SK-N-SH (cell line): ENCODE data around the gene FGF18. TPM values are rescaled to one million over a fixed set of nuclear protein-coding genes. Genes with fewer than 3 reads are reported as not detected.

ENCODE experiments used
- CTCF ChIA-PET: fragments of 300-600, 350-600 bp; formaldehyde crosslinking; extraction: SDS; loops from one replicate; lab custom pipeline; 2021; lab: Yijun Ruan, JAX
- POLR2A ChIA-PET: fragments of 350-600 bp; sonication (Branson Sonifier 250); formaldehyde crosslinking; extraction: SDS; loops from one replicate; lab custom pipeline; 2020; ENCODE audit warnings: antibody characterized with exemption, inconsistent platforms; lab: Yijun Ruan, JAX
- DNase-seq: peaks from one replicate; pipeline ENCODE4 v3.0.0; 2012
- H2AFZ ChIP-seq: fragments of 200-600 bp; sonication (generic); 2 replicates; pipeline ENCODE4 v1.8.1; 2016; ENCODE audit warnings: antibody characterized with exemption, mild to moderate bottlenecking, low read depth
- H3F3A ChIP-seq: fragments of 200-600 bp; sonication (generic); replicated peaks from 2 replicates; pipeline ENCODE3; 2016; ENCODE audit warnings: antibody characterized with exemption, mild to moderate bottlenecking; ENCODE audit not compliant: insufficient read depth
- H3K27ac ChIP-seq, 2 experiments: fragments of 200-500 bp in 1 of 2; fragments of 200-600 bp in 1 of 2; sonication (Bioruptor generic) in 1 of 2; sonication (generic), shearing (Covaris generic) in 1 of 2; 2 replicates each; pipeline versions ENCODE4 v1.5.1 to v1.6.1; 2014 to 2016; ENCODE audit warnings: low read depth in 2 of 2, inconsistent platforms in 1 of 2, low read length in 1 of 2, mild to moderate bottlenecking in 1 of 2, mixed read lengths in 1 of 2
- H3K27me3 ChIP-seq: fragments of 200-600 bp; sonication (generic), shearing (Covaris generic); 2 replicates; pipeline ENCODE4 v1.6.1; 2016; ENCODE audit warnings: mixed run types; ENCODE audit not compliant: insufficient read depth
- H3K36me3 ChIP-seq, 2 experiments: fragments of 200-500 bp in 1 of 2; fragments of 200-600 bp in 1 of 2; sonication (Bioruptor generic) in 1 of 2; sonication (generic) in 1 of 2; replicated peaks in 1 of 2; 2 replicates each; pipeline versions ENCODE3 to v1.5.1; 2014 to 2016; ENCODE audit warnings: low read length in 1 of 2, mild to moderate bottlenecking in 1 of 2; ENCODE audit not compliant: insufficient read depth in 2 of 2, control insufficient read depth in 1 of 2
- H3K4me1 ChIP-seq, 2 experiments: fragments of 200-500 bp in 1 of 2; fragments of 200-600 bp in 1 of 2; sonication (Bioruptor generic) in 1 of 2; sonication (generic), shearing (Covaris generic) in 1 of 2; 2 replicates each; pipeline versions ENCODE4 v1.5.1 to v1.6.1; 2014 to 2016; ENCODE audit warnings: low read depth in 1 of 2, low read length in 1 of 2, mixed run types in 1 of 2; ENCODE audit not compliant: insufficient read depth in 2 of 2, control insufficient read depth in 1 of 2
- H3K4me2 ChIP-seq: fragments of 200-600 bp; sonication (generic), shearing (Covaris generic); 2 replicates; pipeline ENCODE4 v1.6.1; 2017; ENCODE audit warnings: mixed run types
- H3K4me3 ChIP-seq, 2 experiments: fragments of 200-500 bp in 1 of 2; fragments of 200-600 bp in 1 of 2; sonication (Bioruptor generic) in 1 of 2; sonication (generic), shearing (Covaris generic) in 1 of 2; 2 replicates each; pipeline versions ENCODE4 v1.5.1 to v1.8.1; 2014 to 2016; ENCODE audit warnings: low read depth in 2 of 2, inconsistent platforms in 1 of 2, low read length in 1 of 2, mild to moderate bottlenecking in 1 of 2, mixed read lengths in 1 of 2, moderate library complexity in 1 of 2
- H3K79me2 ChIP-seq: fragments of 200-600 bp; sonication (generic); 2 replicates; pipeline ENCODE4 v1.8.1; 2017; ENCODE audit warnings: mild to moderate bottlenecking; ENCODE audit not compliant: insufficient read depth
- H3K9ac ChIP-seq: fragments of 200-600 bp; sonication (generic); 2 replicates; pipeline ENCODE4 v1.6.1; 2017; ENCODE audit warnings: mixed run types
- H3K9me2 ChIP-seq: fragments of 200-600 bp; sonication (generic); 2 replicates; pipeline ENCODE4 v1.6.1; 2017; ENCODE audit warnings: mixed run types
- H3K9me3 ChIP-seq: fragments of 200-600 bp; sonication (generic); 2 replicates; pipeline ENCODE4 v1.6.1; 2017; ENCODE audit warnings: mixed run types, mild to moderate bottlenecking, moderate library complexity
- H4K20me1 ChIP-seq: fragments of 200-600 bp; sonication (generic); 2 replicates; pipeline ENCODE4 v1.6.1; 2017; ENCODE audit warnings: mild to moderate bottlenecking, mixed run types; ENCODE audit not compliant: insufficient read depth
- CHD2 ChIP-seq: fragments of 150-350 bp; IDR thresholded peaks from 2 replicates; pipeline ENCODE4 v1.6.1; 2018; ENCODE audit warnings: low read length; ENCODE audit not compliant: partially characterized antibody
- ELF1 ChIP-seq: IDR thresholded peaks from 2 replicates; pipeline ENCODE4 v1.4.0; 2012
- EP300 ChIP-seq, 2 experiments: IDR thresholded peaks; 2 replicates each; pipeline versions ENCODE4 v1.4.0 to v1.6.1; 2012; ENCODE audit warnings: borderline replicate concordance in 1 of 2, low read depth in 1 of 2, low read length in 1 of 2
- EZH2phosphoT487 ChIP-seq: fragments of 200-600 bp; sonication (generic); IDR thresholded peaks from 2 replicates; pipeline ENCODE4 v1.6.1; 2017; ENCODE audit warnings: low read depth, mixed run types, mild to moderate bottlenecking, antibody characterized with exemption, moderate library complexity, borderline replicate concordance
- FOSL2 ChIP-seq: IDR thresholded peaks from 2 replicates; pipeline ENCODE4 v1.4.0; 2012; ENCODE audit warnings: low read depth, mild to moderate bottlenecking, moderate library complexity, borderline replicate concordance
- FOXJ3 ChIP-seq: sonication (generic); formaldehyde crosslinking; IDR thresholded peaks from 2 replicates; pipeline ENCODE4 v1.5.1; 2020; ENCODE audit warnings: mild to moderate bottlenecking, missing genetic modification reagents
- FOXM1 ChIP-seq: IDR thresholded peaks from 2 replicates; pipeline ENCODE4 v1.4.0; 2012; ENCODE audit warnings: low read depth, mild to moderate bottlenecking
- GABPA ChIP-seq: IDR thresholded peaks from 2 replicates; pipeline ENCODE4 v1.4.0; 2012; ENCODE audit warnings: low read depth, mild to moderate bottlenecking
- GATA2 ChIP-seq: sonication (generic); formaldehyde crosslinking; IDR thresholded peaks from 2 replicates; pipeline ENCODE4 v1.5.0; 2020; ENCODE audit warnings: mild to moderate bottlenecking, missing genetic modification reagents
- JUND ChIP-seq: IDR thresholded peaks from 2 replicates; pipeline ENCODE4 v1.4.0; 2012
- MXI1 ChIP-seq: IDR thresholded peaks from 2 replicates; pipeline ENCODE4 v1.6.1; 2012; ENCODE audit warnings: mild to moderate bottlenecking, low read depth, low read length, improper control_type of control experiment
- NFIC ChIP-seq: IDR thresholded peaks from 2 replicates; pipeline ENCODE4 v1.4.0; 2012; ENCODE audit warnings: borderline replicate concordance
- NRF1 ChIP-seq: IDR thresholded peaks from 2 replicates; pipeline ENCODE4 v1.6.1; 2012; ENCODE audit warnings: low read depth, mild to moderate bottlenecking, low read length
- POLR2AphosphoS5 ChIP-seq: IDR thresholded peaks from 2 replicates; pipeline ENCODE4 v1.6.1; 2012; ENCODE audit warnings: low read depth, low read length
- RAD21 ChIP-seq: IDR thresholded peaks from 2 replicates; pipeline ENCODE4 v1.6.1; 2012; ENCODE audit warnings: mild to moderate bottlenecking, low read length
- RFX5 ChIP-seq: IDR thresholded peaks from 2 replicates; pipeline ENCODE4 v1.6.1; 2012; ENCODE audit warnings: mild to moderate bottlenecking, improper control_type of control experiment, low read length
- RXRA ChIP-seq: IDR thresholded peaks from 2 replicates; pipeline ENCODE4 v1.4.0; 2012; ENCODE audit warnings: low read depth, mild to moderate bottlenecking, borderline replicate concordance
- SIN3A ChIP-seq: IDR thresholded peaks from 2 replicates; pipeline ENCODE4 v1.6.1; 2012; ENCODE audit warnings: low read depth, mild to moderate bottlenecking, low read length, moderate library complexity, borderline replicate concordance
- TEAD4 ChIP-seq: IDR thresholded peaks from 2 replicates; pipeline ENCODE4 v1.4.0; 2012; ENCODE audit warnings: mild to moderate bottlenecking, borderline replicate concordance; ENCODE audit not compliant: insufficient read depth
- YY1 ChIP-seq: IDR thresholded peaks from 2 replicates; pipeline ENCODE4 v1.4.0; 2012; ENCODE audit warnings: low read depth, mild to moderate bottlenecking
- WGBS: methylation state at CpG from one replicate; pipeline ENCODE4 v1.1.6; 2017; ENCODE audit warnings: low lambda C conversion rate; 5-methylcytosine and 5-hydroxymethylcytosine counted together
- polyA plus RNA-seq, 3 experiments: library from polyadenylated mRNA; depleted of rRNA; stranded (reverse); fragments of >200 nt; gene quantifications; 2 replicates each; pipeline ENCODE4 v1.2.3, GENCODE V29; 2012
- TF ChIP-seq, protein P1 (sequence below): fragments of 150-350 bp; IDR thresholded peaks from 2 replicates; pipeline ENCODE4 v1.6.1; 2017; ENCODE audit warnings: antibody characterized with exemption, low read length, low read depth, borderline replicate concordance

FGF18 gene
- polyA plus RNA-seq, 1 of the 3 experiments (the other 2 are of a cell fraction), result 0.89 TPM

GRCh38 chr5:171427318-171428167 lies 8.1 kb downstream of the FGF18 start:
- Histone ChIP-seq H3K4me2 (no peak overlapping the region), H3K9ac (no peak overlapping the region), H3K36me3 (no peaks in the 10 kb centered on the region), H3F3A (no peaks in the 10 kb centered on the region), H3K9me3 (no peaks in the 10 kb centered on the region), H3K27ac (no peak overlapping the region), H3K9me2 (no peaks in the 10 kb centered on the region), H2AFZ (no peak overlapping the region), H3K79me2 (no peaks in the 10 kb centered on the region), H3K27me3 (no peaks in the 10 kb centered on the region), H4K20me1 (no peaks in the 10 kb centered on the region), H3K4me1 (no peaks in the 10 kb centered on the region; a peak in 1 of 4 replicates), H3K4me3 (no peak overlapping the region)
- 95% methylated on average over 17 of the region's 20 CpGs for WGBS
- ChIA-PET CTCF (interaction anchor here (1.3 to 3.1 kb wide), 2 partner anchors 8 to 9 kb away, joined by 4 to 13 read pairs; partner anchors contain the start of gene FGF18), POLR2A (no interaction called here)
- DNase-seq, result no peak
- TF ChIP-seq NRF1, result no peak
- no peak for TF ChIP-seq EP300 (IDR thresholded peaks at IDR 0.05; ENCODE audit: borderline replicate concordance in 1 of 2, low read depth in 1 of 2, low read length in 1 of 2)
- TF ChIP-seq ELF1, result no peak
- no peak for TF ChIP-seq RFX5
- no peak for TF ChIP-seq YY1
- TF ChIP-seq RXRA, result no peak
- TF ChIP-seq POLR2AphosphoS5, result no peak
- TF ChIP-seq JUND, result no peak
- TF ChIP-seq CHD2, result no peak
- TF ChIP-seq EZH2phosphoT487, result no peak
- TF ChIP-seq FOXJ3 (CRISPR knock-in tag), result no peak
- TF ChIP-seq, protein P1, sequence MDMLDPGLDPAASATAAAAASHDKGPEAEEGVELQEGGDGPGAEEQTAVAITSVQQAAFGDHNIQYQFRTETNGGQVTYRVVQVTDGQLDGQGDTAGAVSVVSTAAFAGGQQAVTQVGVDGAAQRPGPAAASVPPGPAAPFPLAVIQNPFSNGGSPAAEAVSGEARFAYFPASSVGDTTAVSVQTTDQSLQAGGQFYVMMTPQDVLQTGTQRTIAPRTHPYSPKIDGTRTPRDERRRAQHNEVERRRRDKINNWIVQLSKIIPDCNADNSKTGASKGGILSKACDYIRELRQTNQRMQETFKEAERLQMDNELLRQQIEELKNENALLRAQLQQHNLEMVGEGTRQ, result no peak
- TF ChIP-seq FOXM1, result no peak
- TF ChIP-seq MXI1, result no peak

DNA sequence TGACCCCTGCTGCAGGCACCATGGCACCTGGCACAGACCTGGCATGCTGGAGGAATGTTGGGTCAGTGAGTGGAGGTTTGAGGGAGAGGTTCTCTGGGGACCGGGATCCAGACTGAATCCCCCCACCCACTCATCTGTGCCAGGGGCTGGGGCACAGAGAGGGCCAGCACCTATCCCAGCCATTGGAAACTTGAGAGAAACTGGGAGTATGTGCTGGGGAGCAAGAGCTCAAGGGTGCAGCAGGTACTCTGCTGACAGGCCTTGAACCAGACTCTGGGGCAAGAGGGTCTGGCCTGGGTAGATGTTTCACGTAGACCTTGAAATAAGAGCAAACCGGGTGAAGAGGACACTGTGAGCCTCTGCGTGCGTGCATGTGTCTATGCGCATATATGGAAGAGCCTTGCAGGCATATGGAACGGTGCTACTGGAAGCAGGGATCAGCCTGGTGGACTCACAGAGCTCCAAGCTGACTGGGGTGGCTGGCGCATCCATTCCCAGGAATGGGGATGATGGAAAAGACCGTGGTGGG lies 8.8 kb downstream of the FGF18 start:
- H3K27ac ChIP-seq, result no peak overlapping the region
- H2AFZ ChIP-seq, result no peak overlapping the region
- no peak overlapping the region for H3K4me2 ChIP-seq
- no peak overlapping the region for H3K9ac ChIP-seq
- H3K4me1 ChIP-seq, result no peaks in the 10 kb centered on the region; a peak in 1 of 4 replicates
- H4K20me1 ChIP-seq, result no peaks in the 10 kb centered on the region
- ChIA-PET CTCF (interaction anchor here (3.1 kb wide), 1 partner anchor 10 kb away, joined by 13 read pairs; the partner anchor contains the start of gene FGF18), POLR2A (no interaction called here)
- 92% methylated on average over 9 of the region's 9 CpGs for WGBS
- no peaks in the 10 kb centered on the region for H3K36me3 ChIP-seq
- DNase-seq, result no peak
- no peaks in the 10 kb centered on the region for H3K27me3 ChIP-seq
- no peaks in the 10 kb centered on the region for H3F3A ChIP-seq
- H3K9me3 ChIP-seq, result no peaks in the 10 kb centered on the region
- TF ChIP-seq RAD21 (no peak), NRF1 (no peak), TEAD4 (no peak), NFIC (no peak), CHD2 (no peak), EZH2phosphoT487 (no peak), FOSL2 (no peak), SIN3A (no peak), GATA2 (CRISPR knock-in tag) (no peak), GABPA (no peak)
- H3K4me3 ChIP-seq, result no peak overlapping the region
- H3K9me2 ChIP-seq, result no peaks in the 10 kb centered on the region
- H3K79me2 ChIP-seq, result no peaks in the 10 kb centered on the region
